Peyer's patch (tissue), 4 donors: ENCODE measurements around the gene NACC2.

Source experiments
- POLR2A ChIP-seq, 2 donors: fragments of 450-650 bp; IDR thresholded peaks; one replicate each; pipeline ENCODE4 v1.5.1; 2017; ENCODE audit warnings: antibody characterized with exemption in 2 of 2, mild to moderate bottlenecking in 2 of 2, moderate library complexity in 2 of 2
- TF ChIP-seq, protein P1 (sequence below), 6 experiments: fragments of 450-650 bp in 4 of 6; fragments of 200-600 bp in 2 of 6; sonication (generic) in 1 of 6; IDR thresholded peaks; one replicate each; pipeline ENCODE4 v1.5.1; 2017 to 2019; ENCODE audit warnings: antibody characterized with exemption in 6 of 6, mild to moderate bottlenecking in 3 of 6, moderate library complexity in 1 of 6

DNA sequence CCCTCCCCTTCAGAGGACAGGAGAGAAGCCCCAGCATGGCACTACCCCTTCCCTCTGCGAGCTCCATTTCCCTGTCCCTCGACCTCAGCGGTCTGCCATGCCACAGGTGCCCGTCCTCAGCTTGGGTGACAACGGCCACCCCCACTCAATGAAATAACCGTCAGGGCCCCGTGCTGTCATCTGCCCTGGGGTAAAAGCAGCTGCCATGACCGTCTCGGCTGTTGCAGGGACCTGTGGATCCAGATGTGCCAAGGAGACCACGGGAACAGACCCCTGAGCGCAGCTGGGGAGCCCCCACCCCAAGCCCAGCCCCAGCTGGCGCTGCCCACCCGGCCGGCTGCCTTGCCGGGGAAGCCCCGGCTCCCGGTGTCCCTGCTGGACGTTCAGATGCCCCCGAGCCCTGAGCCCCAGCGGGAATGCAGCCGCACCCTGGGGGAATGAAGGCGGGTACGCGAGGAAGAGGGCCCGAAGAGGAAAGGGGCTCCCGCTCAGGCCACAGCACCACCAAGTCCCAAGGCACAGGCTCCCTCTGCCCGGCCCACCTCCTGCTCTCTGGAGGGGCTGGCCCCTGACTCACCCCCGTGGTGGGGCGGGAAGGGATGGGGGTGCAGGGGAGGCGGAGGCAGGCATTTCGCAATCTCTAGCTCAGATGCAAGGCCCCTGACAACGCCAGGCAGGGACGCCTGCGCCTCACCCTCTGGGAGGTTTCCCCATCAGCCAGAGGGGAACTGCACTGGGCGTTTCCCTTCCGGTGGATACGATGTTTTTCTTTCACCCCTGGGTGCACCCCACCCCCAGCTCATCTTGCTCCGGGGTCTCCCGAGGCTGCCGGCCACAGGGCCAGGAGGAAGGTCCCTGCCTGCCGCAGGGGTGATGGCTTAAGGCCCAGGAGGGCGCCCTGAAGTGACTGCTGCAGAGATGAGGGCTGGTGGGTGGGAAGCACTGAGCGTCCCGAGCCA lies 49.2 kb downstream of the NACC2 start:
- TF ChIP-seq, protein P1, sequence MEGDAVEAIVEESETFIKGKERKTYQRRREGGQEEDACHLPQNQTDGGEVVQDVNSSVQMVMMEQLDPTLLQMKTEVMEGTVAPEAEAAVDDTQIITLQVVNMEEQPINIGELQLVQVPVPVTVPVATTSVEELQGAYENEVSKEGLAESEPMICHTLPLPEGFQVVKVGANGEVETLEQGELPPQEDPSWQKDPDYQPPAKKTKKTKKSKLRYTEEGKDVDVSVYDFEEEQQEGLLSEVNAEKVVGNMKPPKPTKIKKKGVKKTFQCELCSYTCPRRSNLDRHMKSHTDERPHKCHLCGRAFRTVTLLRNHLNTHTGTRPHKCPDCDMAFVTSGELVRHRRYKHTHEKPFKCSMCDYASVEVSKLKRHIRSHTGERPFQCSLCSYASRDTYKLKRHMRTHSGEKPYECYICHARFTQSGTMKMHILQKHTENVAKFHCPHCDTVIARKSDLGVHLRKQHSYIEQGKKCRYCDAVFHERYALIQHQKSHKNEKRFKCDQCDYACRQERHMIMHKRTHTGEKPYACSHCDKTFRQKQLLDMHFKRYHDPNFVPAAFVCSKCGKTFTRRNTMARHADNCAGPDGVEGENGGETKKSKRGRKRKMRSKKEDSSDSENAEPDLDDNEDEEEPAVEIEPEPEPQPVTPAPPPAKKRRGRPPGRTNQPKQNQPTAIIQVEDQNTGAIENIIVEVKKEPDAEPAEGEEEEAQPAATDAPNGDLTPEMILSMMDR (IDR thresholded peaks at IDR 0.05) = no peak
- TF ChIP-seq POLR2A (IDR thresholded peaks at IDR 0.05) = no peak
